Liver (tissue), 9 donors: ENCODE measurements around the gene TRPM2. TPM values are rescaled to one million over a fixed set of nuclear protein-coding genes. Genes with fewer than 3 reads are reported as not detected.

Experiments used
- DNase-seq: peaks from one replicate; pipeline ENCODE4 v3.0.0-alpha.2; 2017; ENCODE audit warnings: low spot score
- H3K27ac ChIP-seq, 2 donors: one replicate each; pipeline ENCODE4 v1.7.0; 2013; ENCODE audit warnings: inconsistent platforms in 2 of 2, low read length in 2 of 2, control low read depth in 1 of 2, low read depth in 1 of 2, mild to moderate bottlenecking in 1 of 2
- H3K27me3 ChIP-seq, 4 donors: one replicate each; pipeline versions ENCODE4 v1.6.1 to v1.7.0; 2013; ENCODE audit warnings: low read length in 3 of 4, inconsistent platforms in 1 of 4, mild to moderate bottlenecking in 1 of 4, moderate library complexity in 1 of 4; ENCODE audit not compliant: control insufficient read depth in 4 of 4, insufficient read depth in 4 of 4
- H3K36me3 ChIP-seq, 4 donors: one replicate each; pipeline versions ENCODE4 v1.6.1 to v1.7.0; 2013; ENCODE audit warnings: low read length in 3 of 4, mild to moderate bottlenecking in 3 of 4, low read depth in 1 of 4, moderate library complexity in 1 of 4; ENCODE audit not compliant: control insufficient read depth in 4 of 4, insufficient read depth in 3 of 4
- H3K4me1 ChIP-seq, 4 donors: one replicate each; pipeline versions ENCODE4 v1.6.1 to v1.7.0; 2013; ENCODE audit warnings: low read length in 3 of 4, mild to moderate bottlenecking in 3 of 4, moderate library complexity in 1 of 4; ENCODE audit not compliant: control insufficient read depth in 4 of 4, insufficient read depth in 4 of 4
- H3K4me3 ChIP-seq, 3 donors: one replicate each; pipeline versions ENCODE4 v1.6.1 to v1.7.0; 2013; ENCODE audit warnings: low read length in 3 of 3, control low read depth in 1 of 3, low read depth in 1 of 3, mild to moderate bottlenecking in 1 of 3
- H3K9ac ChIP-seq, 2 donors: one replicate each; pipeline ENCODE4 v1.7.0; 2013; ENCODE audit warnings: low read length in 2 of 2, mild to moderate bottlenecking in 2 of 2, moderate library complexity in 2 of 2, control low read depth in 1 of 2, low read depth in 1 of 2
- H3K9me3 ChIP-seq, 4 donors: one replicate each; pipeline versions ENCODE4 v1.6.1 to v1.7.0; 2013; ENCODE audit warnings: low read length in 3 of 4; ENCODE audit not compliant: control insufficient read depth in 4 of 4
- EGR1 ChIP-seq, 2 donors: IDR thresholded peaks; 2 replicates each; pipeline ENCODE4 v1.6.1; 2016 to 2018; ENCODE audit warnings: antibody characterized with exemption in 2 of 2, low read depth in 2 of 2
- FOXA1 ChIP-seq: IDR thresholded peaks from 2 replicates; pipeline ENCODE4 v1.6.1; 2016; ENCODE audit warnings: antibody characterized with exemption
- FOXA2 ChIP-seq: IDR thresholded peaks from 2 replicates; pipeline ENCODE4 v1.6.1; 2016; ENCODE audit warnings: antibody characterized with exemption
- GABPA ChIP-seq, 2 donors: IDR thresholded peaks in 1 of 2; conservative IDR thresholded peaks in 1 of 2; 2 replicates each; pipeline ENCODE4 v1.6.1; 2016; ENCODE audit warnings: antibody characterized with exemption in 2 of 2, mild to moderate bottlenecking in 1 of 2, moderate library complexity in 1 of 2
- HNF4A ChIP-seq, 2 donors: conservative IDR thresholded peaks; 2 replicates each; pipeline ENCODE4 v1.6.1; 2016; ENCODE audit warnings: antibody characterized with exemption in 2 of 2, mild to moderate bottlenecking in 2 of 2
- HNF4G ChIP-seq: IDR thresholded peaks from 2 replicates; pipeline ENCODE4 v1.6.1; 2016; ENCODE audit warnings: antibody characterized with exemption
- JUND ChIP-seq, 2 donors: IDR thresholded peaks; 2 replicates each; pipeline ENCODE4 v1.6.1; 2016; ENCODE audit warnings: antibody characterized with exemption in 2 of 2
- NR2F2 ChIP-seq: IDR thresholded peaks from 2 replicates; pipeline ENCODE4 v1.6.1; 2016; ENCODE audit warnings: antibody characterized with exemption
- RAD21 ChIP-seq, 2 donors: IDR thresholded peaks; 2 replicates each; pipeline ENCODE4 v1.6.1; 2016; ENCODE audit warnings: antibody characterized with exemption in 2 of 2, mild to moderate bottlenecking in 2 of 2
- RXRA ChIP-seq, 2 donors: IDR thresholded peaks; 2 replicates each; pipeline ENCODE4 v1.6.1; 2017 to 2018; ENCODE audit warnings: antibody characterized with exemption in 2 of 2, mild to moderate bottlenecking in 1 of 2
- SP1 ChIP-seq: IDR thresholded peaks from 2 replicates; pipeline ENCODE4 v1.6.1; 2018; ENCODE audit warnings: antibody characterized with exemption, mild to moderate bottlenecking
- TAF1 ChIP-seq: conservative IDR thresholded peaks from 2 replicates; pipeline ENCODE4 v1.6.1; 2016; ENCODE audit warnings: antibody characterized with exemption, mild to moderate bottlenecking
- YY1 ChIP-seq: IDR thresholded peaks from 2 replicates; pipeline ENCODE4 v1.6.1; 2016; ENCODE audit warnings: antibody characterized with exemption, mild to moderate bottlenecking
- WGBS: extraction: QIAGEN DNeasy Blood & Tissue Kit; methylation state at CpG from one replicate; pipeline ENCODE4 v1.1.7; 2013; 5-methylcytosine and 5-hydroxymethylcytosine counted together
- polyA plus RNA-seq, 2 donors: library from polyadenylated mRNA; stranded (reverse) in 1 of 2; unstranded in 1 of 2; fragments of 200-250 nt in 1 of 2; fragments of >200 nt in 1 of 2; fragmentation: Nextera tagmentation in 1 of 2; extraction: Ambion mirVana in 1 of 2; gene quantifications; one replicate each; pipeline versions ENCODE4 v1.2.1 to v1.2.3, GENCODE V29; 2013 to 2015
- total RNA-seq, 2 donors: library from RNA; depleted of rRNA; stranded (reverse); fragments of >200 nt; gene quantifications; one replicate each; pipeline ENCODE4 v1.2.3, GENCODE V29; 2014
- TF ChIP-seq, protein P1 (sequence below): IDR thresholded peaks from 2 replicates; pipeline ENCODE4 v1.6.1; 2016; ENCODE audit warnings: antibody characterized with exemption
- TF ChIP-seq, protein P2 (sequence below): IDR thresholded peaks from 2 replicates; pipeline ENCODE4 v1.6.1; 2016; ENCODE audit warnings: antibody characterized with exemption, mild to moderate bottlenecking
- TF ChIP-seq, protein P3 (sequence below): IDR thresholded peaks from 2 replicates; pipeline ENCODE4 v1.6.1; 2016; ENCODE audit warnings: antibody characterized with exemption
- TF ChIP-seq, protein P4 (sequence below): fragments of 150-350 bp; IDR thresholded peaks from 2 replicates; pipeline ENCODE4 v1.5.1; 2017; ENCODE audit warnings: improper control_type of control experiment, low read depth, low read length; ENCODE audit not compliant: missing input control
- TF ChIP-seq, protein P5 (sequence below): IDR thresholded peaks from 2 replicates; pipeline ENCODE4 v1.6.1; 2016; ENCODE audit warnings: antibody characterized with exemption
- donor health status: healthy.
- donor health status: healthy.
- donor health status: healthy.
- donor health status: healthy.
- donor health status: healthy.

TRPM2 gene
- total and polyA plus RNA-seq, 4 donors, result 0.43 to 1.3 (median 0.63) TPM

DNA sequence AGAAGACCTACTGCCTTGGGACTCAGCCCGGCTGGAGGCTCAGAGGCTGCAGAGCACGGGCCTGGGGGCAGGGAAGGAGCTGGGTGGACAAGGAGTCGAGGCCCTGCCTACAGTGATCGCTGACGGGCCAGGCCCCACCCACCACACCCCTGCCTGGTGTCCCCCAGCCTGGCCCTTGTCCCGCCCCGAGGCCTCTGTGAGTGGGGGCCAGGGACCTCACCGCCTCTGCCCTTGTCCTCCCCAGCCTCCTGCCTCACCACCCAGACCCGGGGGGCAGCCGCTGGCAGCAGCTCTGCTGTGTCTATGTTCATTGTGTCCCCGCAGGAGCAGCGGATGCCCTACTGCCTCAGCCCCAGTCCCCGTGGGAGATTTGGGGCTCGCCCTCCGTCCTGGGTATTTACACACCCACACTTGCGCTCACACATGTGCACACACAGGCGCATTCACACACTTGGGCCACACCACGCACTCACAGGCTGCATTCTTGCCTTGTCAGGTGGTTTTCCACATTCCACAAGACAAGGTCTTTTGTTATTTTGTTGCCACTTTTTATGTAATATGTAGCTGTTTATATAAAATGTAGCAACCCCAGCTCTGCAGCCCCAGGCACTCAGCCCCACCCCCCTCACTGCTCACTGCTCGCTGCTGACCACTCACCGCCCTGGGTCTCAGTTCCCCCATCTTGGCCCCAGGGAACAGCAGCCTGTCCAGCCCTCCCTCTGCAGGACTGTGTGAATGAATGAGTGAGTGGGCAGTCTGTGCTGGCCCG is 46.3 kb upstream of the TRPM2 start:
- WGBS, result 93% methylated on average over 21 of the region's 21 CpGs
- Histone ChIP-seq H3K4me3 (no peak overlapping the region), H3K4me1 (peaks cover 10 to 28% (median 22%) of the 10 kb centered on the region in 4 donors), H3K27ac (no peak overlapping the region), H3K9ac (no peak overlapping the region), H3K36me3 (peaks cover 0 to 33% (median 10%) of the 10 kb centered on the region in 4 donors), H3K27me3 (no peaks in the 10 kb centered on the region), H3K9me3 (no peaks in the 10 kb centered on the region)
- TF ChIP-seq GABPA (IDR thresholded peaks at IDR 0.05 in 1 of 2, conservative IDR thresholded peaks at IDR 0.05 in 1 of 2), result no peak
- no peak for TF ChIP-seq NR2F2
- no peak for TF ChIP-seq JUND (IDR thresholded peaks at IDR 0.05)
- TF ChIP-seq, protein P1, sequence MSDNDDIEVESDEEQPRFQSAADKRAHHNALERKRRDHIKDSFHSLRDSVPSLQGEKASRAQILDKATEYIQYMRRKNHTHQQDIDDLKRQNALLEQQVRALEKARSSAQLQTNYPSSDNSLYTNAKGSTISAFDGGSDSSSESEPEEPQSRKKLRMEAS, result no peak
- TF ChIP-seq, protein P2, sequence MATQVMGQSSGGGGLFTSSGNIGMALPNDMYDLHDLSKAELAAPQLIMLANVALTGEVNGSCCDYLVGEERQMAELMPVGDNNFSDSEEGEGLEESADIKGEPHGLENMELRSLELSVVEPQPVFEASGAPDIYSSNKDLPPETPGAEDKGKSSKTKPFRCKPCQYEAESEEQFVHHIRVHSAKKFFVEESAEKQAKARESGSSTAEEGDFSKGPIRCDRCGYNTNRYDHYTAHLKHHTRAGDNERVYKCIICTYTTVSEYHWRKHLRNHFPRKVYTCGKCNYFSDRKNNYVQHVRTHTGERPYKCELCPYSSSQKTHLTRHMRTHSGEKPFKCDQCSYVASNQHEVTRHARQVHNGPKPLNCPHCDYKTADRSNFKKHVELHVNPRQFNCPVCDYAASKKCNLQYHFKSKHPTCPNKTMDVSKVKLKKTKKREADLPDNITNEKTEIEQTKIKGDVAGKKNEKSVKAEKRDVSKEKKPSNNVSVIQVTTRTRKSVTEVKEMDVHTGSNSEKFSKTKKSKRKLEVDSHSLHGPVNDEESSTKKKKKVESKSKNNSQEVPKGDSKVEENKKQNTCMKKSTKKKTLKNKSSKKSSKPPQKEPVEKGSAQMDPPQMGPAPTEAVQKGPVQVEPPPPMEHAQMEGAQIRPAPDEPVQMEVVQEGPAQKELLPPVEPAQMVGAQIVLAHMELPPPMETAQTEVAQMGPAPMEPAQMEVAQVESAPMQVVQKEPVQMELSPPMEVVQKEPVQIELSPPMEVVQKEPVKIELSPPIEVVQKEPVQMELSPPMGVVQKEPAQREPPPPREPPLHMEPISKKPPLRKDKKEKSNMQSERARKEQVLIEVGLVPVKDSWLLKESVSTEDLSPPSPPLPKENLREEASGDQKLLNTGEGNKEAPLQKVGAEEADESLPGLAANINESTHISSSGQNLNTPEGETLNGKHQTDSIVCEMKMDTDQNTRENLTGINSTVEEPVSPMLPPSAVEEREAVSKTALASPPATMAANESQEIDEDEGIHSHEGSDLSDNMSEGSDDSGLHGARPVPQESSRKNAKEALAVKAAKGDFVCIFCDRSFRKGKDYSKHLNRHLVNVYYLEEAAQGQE, result no peak
- no peak for TF ChIP-seq RXRA (IDR thresholded peaks at IDR 0.05)
- TF ChIP-seq HNF4A (conservative IDR thresholded peaks at IDR 0.05), result no peak
- no peak for TF ChIP-seq YY1
- TF ChIP-seq SP1, result no peak
- TF ChIP-seq, protein P3, sequence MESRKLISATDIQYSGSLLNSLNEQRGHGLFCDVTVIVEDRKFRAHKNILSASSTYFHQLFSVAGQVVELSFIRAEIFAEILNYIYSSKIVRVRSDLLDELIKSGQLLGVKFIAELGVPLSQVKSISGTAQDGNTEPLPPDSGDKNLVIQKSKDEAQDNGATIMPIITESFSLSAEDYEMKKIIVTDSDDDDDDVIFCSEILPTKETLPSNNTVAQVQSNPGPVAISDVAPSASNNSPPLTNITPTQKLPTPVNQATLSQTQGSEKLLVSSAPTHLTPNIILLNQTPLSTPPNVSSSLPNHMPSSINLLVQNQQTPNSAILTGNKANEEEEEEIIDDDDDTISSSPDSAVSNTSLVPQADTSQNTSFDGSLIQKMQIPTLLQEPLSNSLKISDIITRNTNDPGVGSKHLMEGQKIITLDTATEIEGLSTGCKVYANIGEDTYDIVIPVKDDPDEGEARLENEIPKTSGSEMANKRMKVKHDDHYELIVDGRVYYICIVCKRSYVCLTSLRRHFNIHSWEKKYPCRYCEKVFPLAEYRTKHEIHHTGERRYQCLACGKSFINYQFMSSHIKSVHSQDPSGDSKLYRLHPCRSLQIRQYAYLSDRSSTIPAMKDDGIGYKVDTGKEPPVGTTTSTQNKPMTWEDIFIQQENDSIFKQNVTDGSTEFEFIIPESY, result no peak
- TF ChIP-seq HNF4G, result no peak
- no peak for TF ChIP-seq FOXA2
- TF ChIP-seq, protein P4, sequence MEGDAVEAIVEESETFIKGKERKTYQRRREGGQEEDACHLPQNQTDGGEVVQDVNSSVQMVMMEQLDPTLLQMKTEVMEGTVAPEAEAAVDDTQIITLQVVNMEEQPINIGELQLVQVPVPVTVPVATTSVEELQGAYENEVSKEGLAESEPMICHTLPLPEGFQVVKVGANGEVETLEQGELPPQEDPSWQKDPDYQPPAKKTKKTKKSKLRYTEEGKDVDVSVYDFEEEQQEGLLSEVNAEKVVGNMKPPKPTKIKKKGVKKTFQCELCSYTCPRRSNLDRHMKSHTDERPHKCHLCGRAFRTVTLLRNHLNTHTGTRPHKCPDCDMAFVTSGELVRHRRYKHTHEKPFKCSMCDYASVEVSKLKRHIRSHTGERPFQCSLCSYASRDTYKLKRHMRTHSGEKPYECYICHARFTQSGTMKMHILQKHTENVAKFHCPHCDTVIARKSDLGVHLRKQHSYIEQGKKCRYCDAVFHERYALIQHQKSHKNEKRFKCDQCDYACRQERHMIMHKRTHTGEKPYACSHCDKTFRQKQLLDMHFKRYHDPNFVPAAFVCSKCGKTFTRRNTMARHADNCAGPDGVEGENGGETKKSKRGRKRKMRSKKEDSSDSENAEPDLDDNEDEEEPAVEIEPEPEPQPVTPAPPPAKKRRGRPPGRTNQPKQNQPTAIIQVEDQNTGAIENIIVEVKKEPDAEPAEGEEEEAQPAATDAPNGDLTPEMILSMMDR, result no peak
- TF ChIP-seq EGR1 (IDR thresholded peaks at IDR 0.05; ENCODE audit: low read depth in 2 of 2), result no peak
- TF ChIP-seq FOXA1, result no peak
- no peak for TF ChIP-seq TAF1
- TF ChIP-seq, protein P5, sequence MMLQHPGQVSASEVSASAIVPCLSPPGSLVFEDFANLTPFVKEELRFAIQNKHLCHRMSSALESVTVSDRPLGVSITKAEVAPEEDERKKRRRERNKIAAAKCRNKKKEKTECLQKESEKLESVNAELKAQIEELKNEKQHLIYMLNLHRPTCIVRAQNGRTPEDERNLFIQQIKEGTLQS, result no peak
- TF ChIP-seq RAD21 (IDR thresholded peaks at IDR 0.05), result no peak
- no peak for DNase-seq
